Heart right ventricle (tissue), 16 donors: ENCODE data around the gene DRD1. TPM values are rescaled to one million over a fixed set of nuclear protein-coding genes. Genes with fewer than 3 reads are reported as not detected.
"Not testable (repeated sequence)": the region's sequence is repeated elsewhere in the genome, so short reads cannot be mapped to it uniquely, and the experiment has no call there.

ENCODE experiments used
- ATAC-seq, 8 donors: fragments of 200-7000 bp; cut with Tn5 transposase; one replicate each; pipeline ENCODE4 v1.9.1; 2020; ENCODE audit warnings: mild to moderate bottlenecking in 8 of 8, moderate library complexity in 8 of 8, moderate number of reproducible peaks in 1 of 8
- DNase-seq, 2 donors: peaks; one replicate each; pipeline ENCODE4 v3.0.0-alpha.2; 2020
- H3K27ac ChIP-seq, 10 donors: fragments of 200-600 bp; sonication (generic) in 2 of 10; one replicate each; pipeline versions ENCODE4 v1.5.0 to v1.8.0; 2020 to 2022; ENCODE audit warnings: mild to moderate bottlenecking in 3 of 10
- H3K27me3 ChIP-seq, 7 donors: fragments of 200-600 bp; one replicate each; pipeline ENCODE4 v1.8.0; 2021 to 2022; ENCODE audit warnings: mild to moderate bottlenecking in 2 of 7
- H3K36me3 ChIP-seq, 9 donors: fragments of 200-600 bp; sonication (generic) in 1 of 9; one replicate each; pipeline versions ENCODE4 v1.5.0 to v1.8.0; 2020 to 2022; ENCODE audit warnings: mild to moderate bottlenecking in 2 of 9
- H3K4me1 ChIP-seq, 9 donors: fragments of 200-600 bp; sonication (generic) in 1 of 9; one replicate each; pipeline versions ENCODE4 v1.5.0 to v1.8.0; 2020 to 2022; ENCODE audit warnings: mild to moderate bottlenecking in 4 of 9
- H3K4me3 ChIP-seq, 10 donors: fragments of 200-600 bp; sonication (generic) in 2 of 10; one replicate each; pipeline versions ENCODE4 v1.5.0 to v1.8.0; 2020 to 2022; ENCODE audit warnings: mild to moderate bottlenecking in 7 of 10, moderate library complexity in 2 of 10
- H3K9me3 ChIP-seq, 11 donors: fragments of 200-600 bp in 10 of 11; sonication (generic) in 2 of 11; one replicate each; pipeline versions ENCODE4 v1.5.0 to v1.8.0; 2013 to 2022; ENCODE audit warnings: mild to moderate bottlenecking in 2 of 11, control low read depth in 1 of 11, moderate library complexity in 1 of 11
- WGBS, 2 donors: extraction: QIAGEN DNeasy Blood & Tissue Kit; methylation state at CpG; one replicate each; pipeline ENCODE4 v1.1.7; 2013; ENCODE audit warnings: inconsistent platforms in 1 of 2; 5-methylcytosine and 5-hydroxymethylcytosine counted together
- intact Hi-C, 10 donors: fragments of 100-400 bp; cut with DNase I; formaldehyde crosslinking; loops; one replicate each; pipeline versions ENCODE4 v1.11.1 to v1.14.2; 2022
- polyA plus RNA-seq, 2 donors: library from polyadenylated mRNA; stranded (reverse); fragments of 200-250 nt; gene quantifications; one replicate each; pipeline ENCODE4 v1.2.3, GENCODE V29; 2013
- total RNA-seq, 10 donors: library from RNA; stranded (reverse); fragmentation: NEBNext Ultra II Directional in 3 of 10; extraction: Animal tissue kit (Norgen Biotek cat#: 25700) in 3 of 10; gene quantifications; one replicate each; pipeline versions ENCODE4 v1.2.1 to v1.2.4, GENCODE V29; 2021 to 2023
- TF ChIP-seq, protein P1 (sequence below), 9 donors: fragments of 200-600 bp; sonication (generic) in 2 of 9; IDR thresholded peaks; one replicate each; pipeline versions ENCODE4 v1.5.0 to v1.8.0; 2021 to 2022; ENCODE audit warnings: antibody characterized with exemption in 9 of 9, mild to moderate bottlenecking in 5 of 9, moderate library complexity in 1 of 9
- donor health status: Arrhythmogenic right ventricular cardiomyopathy.
- donor health status: ischemic (EF 13 %, LVEDD 7.1; RV severe dilation, severe dysfunction).
- donor health status: healthy with polysubstance abuse.
- donor health status: DM: no; HTN: yes; CAD: no.
- donor health status: DM: no; HTN: no; CAD: no.
- donor health status: ischemic (EF 25% LVEDD 6.9; RV normal size, moderate dysfunction).
- donor health status: ischemic (EF 25% LVEDD 5.7; RV mildly dilated, moderate dysfunction).
- donor health status: healthy.
- donor health status: DM: yes; HTN: yes; CAD: no.
- donor health status: Ischemic cardiomyopathy.
- donor health status: ischemic (EF 35%, LVEDD 5.7; RV mildly dilated, moderate dysfunction).
- donor health status: nonischemic (EF 11% LVEDD 7.7; RV severe dilation, severe dysfunction).
- donor health status: DM: yes; HTN: yes; CAD: no.
- donor health status: PGD.
- donor health status: ischemic (EF 29% LVEDD 5.4; RV normal size, mild dysfunction).
- donor health status: nonischemic (EF 23%, LVEDD 6.1; RV moderate dilation, normal function).

The DRD1 gene
- total and polyA plus RNA-seq, 12 donors = 0.06 to 0.12 (median 0.09) TPM; not detected in 9

DNA sequence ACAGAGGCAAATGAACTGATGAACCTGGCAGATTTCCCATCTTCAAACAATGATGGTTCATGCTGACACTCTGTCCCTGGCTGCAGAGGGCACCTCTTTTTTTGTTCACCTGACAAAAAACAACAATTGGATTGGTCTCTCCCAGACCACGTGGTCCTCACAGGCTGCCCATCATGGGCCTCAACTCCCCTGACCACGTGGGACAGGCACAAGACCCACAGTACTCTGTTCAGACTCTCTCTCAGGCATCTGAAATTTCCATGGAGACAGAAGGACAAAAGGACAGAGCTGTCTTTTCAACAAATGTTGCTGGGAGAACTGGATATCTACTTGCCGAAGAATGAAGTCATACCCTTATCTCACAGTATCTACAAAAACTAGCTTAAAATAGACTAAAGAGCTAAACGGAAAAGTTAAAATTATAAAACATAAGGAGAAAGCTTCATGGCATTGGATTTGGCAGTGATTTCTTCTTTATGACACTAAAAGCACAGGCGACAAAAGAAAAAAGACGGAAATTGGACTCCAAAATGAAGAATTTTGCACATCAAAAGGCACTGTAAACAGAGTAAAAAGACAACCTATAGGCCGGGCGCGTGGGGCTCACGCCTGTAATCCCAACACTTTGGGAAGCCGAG lies 12.2 kb upstream of the DRD1 start:
- WGBS, 2 donors = 65 to 67% methylated on average over 11 of the region's 11 CpGs
- ATAC-seq (no peak), DNase-seq (no peak)
- intact Hi-C loops = loop anchor here in 3 of 10 donors (5.0 kb wide), 2 partner anchors 504 to 509 kb away; no protein-coding TSS in a partner anchor
- peaks cover 0 to 73% (median 59%) of the 10 kb centered on the region in 7 donors for H3K27me3 ChIP-seq
- H3K9me3 ChIP-seq = no peaks in the 10 kb centered on the region
- TF ChIP-seq, protein P1, sequence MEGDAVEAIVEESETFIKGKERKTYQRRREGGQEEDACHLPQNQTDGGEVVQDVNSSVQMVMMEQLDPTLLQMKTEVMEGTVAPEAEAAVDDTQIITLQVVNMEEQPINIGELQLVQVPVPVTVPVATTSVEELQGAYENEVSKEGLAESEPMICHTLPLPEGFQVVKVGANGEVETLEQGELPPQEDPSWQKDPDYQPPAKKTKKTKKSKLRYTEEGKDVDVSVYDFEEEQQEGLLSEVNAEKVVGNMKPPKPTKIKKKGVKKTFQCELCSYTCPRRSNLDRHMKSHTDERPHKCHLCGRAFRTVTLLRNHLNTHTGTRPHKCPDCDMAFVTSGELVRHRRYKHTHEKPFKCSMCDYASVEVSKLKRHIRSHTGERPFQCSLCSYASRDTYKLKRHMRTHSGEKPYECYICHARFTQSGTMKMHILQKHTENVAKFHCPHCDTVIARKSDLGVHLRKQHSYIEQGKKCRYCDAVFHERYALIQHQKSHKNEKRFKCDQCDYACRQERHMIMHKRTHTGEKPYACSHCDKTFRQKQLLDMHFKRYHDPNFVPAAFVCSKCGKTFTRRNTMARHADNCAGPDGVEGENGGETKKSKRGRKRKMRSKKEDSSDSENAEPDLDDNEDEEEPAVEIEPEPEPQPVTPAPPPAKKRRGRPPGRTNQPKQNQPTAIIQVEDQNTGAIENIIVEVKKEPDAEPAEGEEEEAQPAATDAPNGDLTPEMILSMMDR (IDR thresholded peaks at IDR 0.05) = no peak
- no peak overlapping the region for H3K27ac ChIP-seq
- H3K4me1 ChIP-seq = no peaks in the 10 kb centered on the region
- no peaks in the 10 kb centered on the region for H3K36me3 ChIP-seq
- no peak overlapping the region for H3K4me3 ChIP-seq

DNA sequence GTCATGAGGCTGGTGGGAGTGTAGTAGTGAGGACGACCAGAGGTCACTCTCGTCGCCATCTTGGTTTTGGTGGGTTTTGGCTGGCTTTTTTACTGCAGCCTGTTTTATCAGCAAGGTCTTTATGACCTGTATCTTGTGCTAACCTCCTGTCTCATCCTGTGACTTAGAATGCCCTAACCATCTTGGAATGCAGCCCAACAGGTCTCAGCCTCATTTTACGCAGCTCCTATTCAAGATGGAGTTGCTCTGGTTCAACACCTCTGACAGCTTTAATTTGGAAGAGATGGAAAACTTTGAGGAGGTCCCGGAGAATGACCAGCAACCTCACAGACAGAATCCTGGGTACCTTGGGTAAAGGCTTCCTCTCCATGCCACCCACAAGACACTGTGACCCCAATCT lies 10.4 kb upstream of the DRD1 start:
- H3K27ac ChIP-seq, intact Hi-C loops, DNase-seq, ATAC-seq, H3K36me3 ChIP-seq, H3K9me3 ChIP-seq, H3K4me3 ChIP-seq, H3K4me1 ChIP-seq: not testable (repeated sequence)
- peaks cover 0 to 88% (median 76%) of the 10 kb centered on the region in 7 donors for H3K27me3 ChIP-seq
- WGBS, 2 donors = 85 to 87% methylated on average over 5 of the region's 5 CpGs

DNA sequence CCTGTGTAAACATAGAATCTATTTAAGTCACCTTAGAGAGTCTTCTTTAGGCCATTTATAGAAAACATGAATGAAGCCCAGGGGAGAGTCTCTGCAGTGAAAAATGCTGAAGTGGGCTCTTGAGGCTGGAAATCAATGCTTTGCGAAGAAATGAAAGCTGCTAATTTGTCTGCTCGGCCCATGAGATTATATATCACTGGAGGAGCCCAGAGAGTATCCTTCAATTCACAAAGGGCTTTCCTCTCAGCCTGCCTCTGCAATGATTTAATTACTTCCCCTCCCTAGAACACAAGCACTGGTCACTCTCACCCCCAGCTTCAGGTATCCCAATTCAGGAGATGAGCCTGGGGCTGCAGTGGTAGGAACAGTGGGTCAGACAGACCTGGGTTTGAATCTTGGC lies 8.2 kb upstream of the DRD1 start:
- Histone ChIP-seq H3K27me3 (peaks cover 0 to 96% (median 84%) of the 10 kb centered on the region in 7 donors), H3K36me3 (no peaks in the 10 kb centered on the region), H3K27ac (no peak overlapping the region), H3K9me3 (no peaks in the 10 kb centered on the region), H3K4me3 (no peak overlapping the region), H3K4me1 (no peaks in the 10 kb centered on the region)
- no peak for ATAC-seq
- DNase-seq = no peak
- TF ChIP-seq, protein P1 (IDR thresholded peaks at IDR 0.05) = no peak
- WGBS, 2 donors = 72 to 81% methylated on average over 2 of the region's 2 CpGs
- intact Hi-C loops = no loop called here

DNA sequence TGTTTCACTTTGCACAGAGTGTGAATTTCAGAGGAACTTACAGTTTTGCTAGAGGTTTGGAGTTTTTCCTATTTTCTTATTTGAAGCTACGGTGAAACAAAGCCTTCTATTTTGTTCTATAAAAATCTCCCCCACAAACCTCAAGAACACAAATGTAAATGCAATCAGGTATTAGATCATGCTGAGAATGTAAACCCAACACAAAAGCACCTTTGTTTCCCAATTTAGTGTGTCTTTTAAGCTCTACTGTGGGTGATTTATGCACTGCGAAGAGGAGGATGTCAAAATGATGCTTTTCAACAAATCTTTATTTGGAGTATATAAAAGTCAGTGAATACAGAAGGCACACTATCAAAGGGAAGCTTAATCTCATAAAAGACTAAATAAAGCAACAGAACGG lies 4.3 kb upstream of the DRD1 start:
- DNase-seq (no peak), ATAC-seq (no peak)
- no peaks in the 10 kb centered on the region for H3K36me3 ChIP-seq
- no peak overlapping the region for H3K4me3 ChIP-seq
- 30 to 32% methylated on average over 3 of the region's 3 CpGs for WGBS, 2 donors
- TF ChIP-seq, protein P1 (IDR thresholded peaks at IDR 0.05) = no peak
- H3K27me3 ChIP-seq = peaks cover 18 to 100% (median 93%) of the 10 kb centered on the region in 7 donors
- no peaks in the 10 kb centered on the region for H3K9me3 ChIP-seq
- intact Hi-C loops = loop anchor here in 1 of 10 donors (10.0 kb wide), 1 partner anchor 1033 kb away; no protein-coding TSS in a partner anchor
- no peak overlapping the region for H3K27ac ChIP-seq
- peaks cover 0 to 13% (median 8%) of the 10 kb centered on the region in 9 donors for H3K4me1 ChIP-seq

DNA sequence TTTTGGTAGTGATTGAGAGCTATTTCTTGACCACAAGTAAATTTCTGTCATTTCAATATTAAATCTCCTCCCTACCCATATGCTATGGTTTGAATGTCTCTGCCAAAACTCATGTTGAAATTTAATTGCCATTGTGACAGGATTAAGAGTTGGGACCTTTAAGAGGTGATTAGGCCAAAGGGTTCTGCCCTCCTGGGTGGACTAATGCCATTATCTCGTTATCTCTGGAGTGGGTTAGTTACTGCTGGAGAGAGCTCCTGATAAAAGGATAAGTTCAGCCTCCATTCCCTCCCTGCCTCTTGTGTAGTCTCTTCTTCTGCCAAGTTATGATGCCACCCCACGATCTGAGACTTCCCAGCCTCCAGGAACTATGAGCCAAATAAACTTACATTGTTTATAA lies 3.6 kb upstream of the DRD1 start:
- Histone ChIP-seq H3K4me3 (no peak overlapping the region), H3K4me1 (peaks cover 0 to 13% (median 8%) of the 10 kb centered on the region in 9 donors), H3K27me3 (peaks cover 18 to 100% (median 93%) of the 10 kb centered on the region in 7 donors), H3K36me3 (no peaks in the 10 kb centered on the region), H3K27ac (no peak overlapping the region), H3K9me3 (no peaks in the 10 kb centered on the region)
- 8 to 19% methylated on average over 2 of the region's 2 CpGs for WGBS, 2 donors
- ATAC-seq (no peak), DNase-seq (no peak)
- TF ChIP-seq, protein P1 (IDR thresholded peaks at IDR 0.05) = no peak
- intact Hi-C loops = loop anchor here in 1 of 10 donors (10.0 kb wide), 1 partner anchor 1033 kb away; no protein-coding TSS in a partner anchor

DNA sequence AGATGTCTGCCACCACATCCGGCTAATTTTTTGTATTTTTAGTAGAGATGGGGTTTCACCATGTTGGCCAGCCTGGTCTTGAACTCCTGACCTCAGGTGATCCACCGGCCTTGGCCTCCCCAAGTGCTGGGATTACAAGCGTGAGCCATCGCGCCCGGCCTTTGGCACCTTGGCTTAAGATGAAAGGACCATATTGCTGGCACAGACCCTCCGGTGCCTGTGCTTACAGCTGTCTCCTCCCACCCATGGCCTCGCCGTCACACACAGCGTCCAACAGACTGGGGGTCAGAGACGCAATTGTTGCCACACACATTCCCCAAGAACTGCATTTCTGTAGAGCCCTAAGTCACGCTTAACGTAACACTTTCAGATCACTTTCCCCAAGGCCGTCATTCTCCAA lies 2.4 kb upstream of the DRD1 start:
- not testable (repeated sequence) for ATAC-seq, H3K27ac ChIP-seq, DNase-seq, H3K36me3 ChIP-seq, H3K4me3 ChIP-seq, H3K9me3 ChIP-seq
- intact Hi-C loops = loop anchor here in 1 of 10 donors (10.0 kb wide), 1 partner anchor 1032 kb away; no protein-coding TSS in a partner anchor
- WGBS, 2 donors = 87 to 88% methylated on average over 14 of the region's 14 CpGs
- Histone ChIP-seq H3K27me3 (peaks cover 18 to 100% (median 95%) of the 10 kb centered on the region in 7 donors), H3K4me1 (peaks cover 0 to 13% (median 8%) of the 10 kb centered on the region in 9 donors)
